Lower lobe of right lung (tissue), 2 donors: ENCODE results near the gene TDRD6. TPM values are rescaled to one million over a fixed set of nuclear protein-coding genes. Genes with fewer than 3 reads are reported as not detected.

ENCODE experiments used
- ATAC-seq, 2 donors: fragments of 200-7000 bp; cut with Tn5 transposase; one replicate each; pipeline ENCODE4 v1.9.1; 2020 to 2022; ENCODE audit warnings: mild to moderate bottlenecking in 2 of 2, moderate library complexity in 2 of 2
- DNase-seq: peaks from one replicate; pipeline ENCODE4 v3.0.0-alpha.2; 2020
- H3K27ac ChIP-seq: fragments of 200-600 bp; one replicate; pipeline ENCODE4 v1.8.0; 2022
- H3K27me3 ChIP-seq: fragments of 200-600 bp; one replicate; pipeline ENCODE4 v1.8.0; 2022; ENCODE audit warnings: low read depth
- H3K36me3 ChIP-seq: fragments of 200-600 bp; one replicate; pipeline ENCODE4 v1.8.0; 2022; ENCODE audit warnings: mild to moderate bottlenecking
- H3K4me1 ChIP-seq: fragments of 200-600 bp; one replicate; pipeline ENCODE4 v1.8.0; 2022
- H3K4me3 ChIP-seq: fragments of 200-600 bp; one replicate; pipeline ENCODE4 v1.8.0; 2022; ENCODE audit warnings: mild to moderate bottlenecking
- H3K9me3 ChIP-seq: fragments of 200-600 bp; one replicate; pipeline ENCODE4 v1.8.0; 2022
- intact Hi-C: fragments of 100-400 bp; cut with DNase I; formaldehyde crosslinking; loops from one replicate; pipeline ENCODE4 v1.11.0; 2022
- total RNA-seq: library from RNA; stranded (reverse); fragmentation: NEBNext Ultra II Directional; extraction: Animal tissue kit (Norgen Biotek cat#: 25700); gene quantifications from one replicate; pipeline ENCODE4 v1.2.1, GENCODE V29; 2021
- TF ChIP-seq, protein P1 (sequence below): fragments of 200-600 bp; IDR thresholded peaks from one replicate; pipeline ENCODE4 v1.8.0; 2022; ENCODE audit warnings: antibody characterized with exemption, mild to moderate bottlenecking
- donor health status: DM: no; HTN: yes; CAD: no; lungs with severe emphysema.

Gene TDRD6
- total RNA-seq, 1 donor from 2014 or later: 0.47 TPM

- Histone ChIP-seq H3K4me3 (no peak overlapping the region), H3K27me3 (no peaks in the 10 kb centered on the region), H3K9me3 (no peaks in the 10 kb centered on the region), H3K4me1 (peaks cover 7% of the 10 kb centered on the region), H3K36me3 (no peaks in the 10 kb centered on the region), H3K27ac (no peak overlapping the region)
- intact Hi-C loops: no loop called here
- ATAC-seq: no peak
- TF ChIP-seq, protein P1, sequence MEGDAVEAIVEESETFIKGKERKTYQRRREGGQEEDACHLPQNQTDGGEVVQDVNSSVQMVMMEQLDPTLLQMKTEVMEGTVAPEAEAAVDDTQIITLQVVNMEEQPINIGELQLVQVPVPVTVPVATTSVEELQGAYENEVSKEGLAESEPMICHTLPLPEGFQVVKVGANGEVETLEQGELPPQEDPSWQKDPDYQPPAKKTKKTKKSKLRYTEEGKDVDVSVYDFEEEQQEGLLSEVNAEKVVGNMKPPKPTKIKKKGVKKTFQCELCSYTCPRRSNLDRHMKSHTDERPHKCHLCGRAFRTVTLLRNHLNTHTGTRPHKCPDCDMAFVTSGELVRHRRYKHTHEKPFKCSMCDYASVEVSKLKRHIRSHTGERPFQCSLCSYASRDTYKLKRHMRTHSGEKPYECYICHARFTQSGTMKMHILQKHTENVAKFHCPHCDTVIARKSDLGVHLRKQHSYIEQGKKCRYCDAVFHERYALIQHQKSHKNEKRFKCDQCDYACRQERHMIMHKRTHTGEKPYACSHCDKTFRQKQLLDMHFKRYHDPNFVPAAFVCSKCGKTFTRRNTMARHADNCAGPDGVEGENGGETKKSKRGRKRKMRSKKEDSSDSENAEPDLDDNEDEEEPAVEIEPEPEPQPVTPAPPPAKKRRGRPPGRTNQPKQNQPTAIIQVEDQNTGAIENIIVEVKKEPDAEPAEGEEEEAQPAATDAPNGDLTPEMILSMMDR: no peak
- DNase-seq: no peak
Measured at GRCh38 chr6:46648869-46649492, 38.7 kb upstream of the TDRD6 start.

GRCh38 chr6:46651006-46651405 lies 36.7 kb upstream of the TDRD6 start:
- intact Hi-C loops: no loop called here
- H3K4me3 ChIP-seq: peak overlapping the region; percentile 93
- ATAC-seq (no peak), DNase-seq (no peak)
- H3K27ac ChIP-seq: no peak overlapping the region
- peaks cover 7% of the 10 kb centered on the region for H3K4me1 ChIP-seq
- H3K9me3 ChIP-seq: no peaks in the 10 kb centered on the region
- no peaks in the 10 kb centered on the region for H3K27me3 ChIP-seq
- TF ChIP-seq, protein P1: no peak
- H3K36me3 ChIP-seq: no peaks in the 10 kb centered on the region

DNA sequence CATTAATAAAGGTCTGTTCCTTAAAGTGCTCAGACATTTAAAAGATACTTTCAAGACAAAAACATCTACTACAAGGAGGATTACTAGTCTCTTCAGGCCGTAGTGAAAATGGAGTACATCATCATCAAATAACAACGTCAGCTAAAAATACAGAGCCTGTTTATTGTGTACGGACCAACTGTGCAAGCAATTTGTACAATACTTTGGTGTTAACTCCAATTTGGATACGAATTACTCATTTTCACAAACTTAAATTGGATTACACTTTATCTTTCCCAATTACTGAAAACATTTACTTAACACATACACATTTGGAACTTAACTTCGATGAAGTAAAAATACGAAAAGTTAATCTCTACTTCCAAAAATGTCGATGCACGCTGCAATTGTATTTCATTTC lies 35.9 kb upstream of the TDRD6 start:
- intact Hi-C loops: no loop called here
- TF ChIP-seq, protein P1: no peak
- peak overlapping the region; percentile 76 for H3K27ac ChIP-seq
- peaks cover 7% of the 10 kb centered on the region for H3K4me1 ChIP-seq
- H3K27me3 ChIP-seq: no peaks in the 10 kb centered on the region
- DNase-seq (no peak), ATAC-seq (peak in 1 of 2 donors; percentile 40)
- no peaks in the 10 kb centered on the region for H3K36me3 ChIP-seq
- no peaks in the 10 kb centered on the region for H3K9me3 ChIP-seq
- H3K4me3 ChIP-seq: peak overlapping the region; percentile 93

GRCh38 chr6:46652232-46652602 lies 35.5 kb upstream of the TDRD6 start:
- TF ChIP-seq, protein P1: no peak
- no peak for DNase-seq
- no peaks in the 10 kb centered on the region for H3K27me3 ChIP-seq
- ATAC-seq: no peak
- intact Hi-C loops: no loop called here
- H3K36me3 ChIP-seq: no peaks in the 10 kb centered on the region
- H3K9me3 ChIP-seq: no peaks in the 10 kb centered on the region
- peak overlapping the region; percentile 93 for H3K4me3 ChIP-seq
- H3K27ac ChIP-seq: peak overlapping the region; percentile 76
- peaks cover 7% of the 10 kb centered on the region for H3K4me1 ChIP-seq

DNA sequence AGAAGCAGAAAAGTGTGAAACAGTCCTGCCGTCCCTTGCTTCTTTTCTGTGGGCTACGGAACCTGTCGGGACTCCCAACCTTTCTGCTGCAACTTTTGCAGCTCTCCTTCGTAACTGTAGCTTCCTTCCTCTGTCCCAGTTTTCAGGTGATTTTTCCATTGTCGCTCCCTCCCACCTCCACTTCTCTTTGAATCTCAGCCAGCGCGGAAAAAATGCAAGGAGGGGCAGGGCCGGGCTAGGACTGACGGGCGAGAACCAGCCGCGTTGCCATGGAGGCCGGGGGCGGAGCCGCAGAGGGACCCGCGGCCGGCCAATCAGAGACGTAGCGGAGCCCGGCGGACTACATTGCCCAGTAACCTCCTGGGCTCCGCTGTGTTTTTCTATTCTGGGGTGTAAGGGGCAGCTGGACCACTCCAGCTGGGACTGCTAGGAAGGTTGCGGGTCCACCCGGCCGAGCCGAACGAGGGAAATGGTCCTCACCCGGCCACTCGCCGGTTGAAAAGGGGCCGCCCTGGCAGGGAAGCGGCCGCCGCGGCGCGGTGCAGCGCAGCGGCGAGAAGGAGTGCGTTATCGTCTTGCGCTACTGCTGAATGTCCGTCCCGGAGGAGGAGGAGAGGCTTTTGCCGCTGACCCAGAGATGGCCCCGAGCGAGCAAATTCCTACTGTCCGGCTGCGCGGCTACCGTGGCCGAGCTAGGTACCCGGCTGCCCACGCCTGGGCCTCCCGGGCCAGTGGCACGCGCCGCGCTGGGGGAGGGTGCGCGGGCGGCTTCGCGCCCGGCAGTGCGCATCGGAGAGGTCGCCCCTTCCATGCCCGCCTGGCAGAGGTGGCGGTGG lies 34.9 kb upstream of the TDRD6 start, which contains the start of the genes CYP39A1 and SLC25A27:
TSS of gene CYP39A1 (minus strand) at position 216 of the 836 bp plus-strand sequence. CDS start 236 bp downstream, outside the sequence.
TSS of gene SLC25A27 (plus strand) at position 373 of the 836 bp plus-strand sequence. CDS start at position 591, 218 bp downstream.
- no peaks in the 10 kb centered on the region for H3K27me3 ChIP-seq
- peak; percentile 100 for ATAC-seq
- H3K36me3 ChIP-seq: no peaks in the 10 kb centered on the region
- TF ChIP-seq, protein P1: no peak
- peak; percentile 96 for DNase-seq
- intact Hi-C loops: no loop called here
- H3K4me1 ChIP-seq: peaks cover 7% of the 10 kb centered on the region
- no peaks in the 10 kb centered on the region for H3K9me3 ChIP-seq
- peak within 1 kb of the TSS; percentile 76 for H3K27ac ChIP-seq
- peak within 1 kb of the TSS; percentile 93 for H3K4me3 ChIP-seq
